OCI-LY7 (cell line): Measurements from ENCODE around the gene TMEM184A. TPM values are rescaled to one million over a fixed set of nuclear protein-coding genes. Genes with fewer than 3 reads are reported as not detected.

ENCODE experiments used
- BruUV-seq: library from RNA; stranded (reverse); fragments of 400-500 nt; replicated peaks from 2 replicates; lab custom pipeline; 2021; lab: Mats Ljungman, UMichigan
- CTCF ChIA-PET: fragments of 300-600 bp; sonication (Branson Sonifier 250); formaldehyde crosslinking; loops from one replicate; lab custom pipeline; 2022; ENCODE audit warnings: antibody characterized with exemption; ENCODE audit not compliant: unreplicated experiment; lab: Charles Lee
- POLR2A ChIA-PET: fragments of 300-600 bp; sonication (Branson Sonifier 250); formaldehyde crosslinking; loops from one replicate; lab custom pipeline; 2022; ENCODE audit warnings: antibody characterized with exemption; lab: Charles Lee
- DNase-seq: peaks from one replicate; pipeline ENCODE4 v3.0.0-alpha.2; 2015; ENCODE audit warnings: low spot score
- H2AFZ ChIP-seq: fragments of 200-600 bp; sonication (generic), shearing (Covaris generic); 2 replicates; pipeline ENCODE4 v1.6.1; 2014; ENCODE audit warnings: mild to moderate bottlenecking, antibody characterized with exemption, low read length, moderate library complexity
- H3K27ac ChIP-seq: fragments of 200-600 bp; sonication (generic); 2 replicates; pipeline ENCODE4 v1.5.1; 2014; ENCODE audit warnings: mixed run types, low read depth, mild to moderate bottlenecking, moderate library complexity, low read length, inconsistent platforms; ENCODE audit not compliant: poor library complexity, severe bottlenecking
- H3K36me3 ChIP-seq: fragments of 200-600 bp; sonication (generic); 2 replicates; pipeline ENCODE4 v1.6.1; 2014; ENCODE audit warnings: mild to moderate bottlenecking, antibody characterized with exemption, low read length, moderate library complexity, mixed read lengths; ENCODE audit not compliant: insufficient read depth
- H3K4me1 ChIP-seq: fragments of 200-600 bp; sonication (generic); 2 replicates; pipeline ENCODE4 v1.5.1; 2014; ENCODE audit warnings: mild to moderate bottlenecking, low read length; ENCODE audit not compliant: insufficient read depth, poor library complexity, severe bottlenecking
- H3K4me2 ChIP-seq: fragments of 200-600 bp; sonication (generic); 2 replicates; pipeline ENCODE4 v1.6.1; 2014; ENCODE audit warnings: mild to moderate bottlenecking, low read length
- H3K4me3 ChIP-seq: fragments of 200-600 bp; sonication (generic); 2 replicates; pipeline ENCODE4 v1.5.1; 2014; ENCODE audit warnings: mild to moderate bottlenecking, low read depth, low read length; ENCODE audit not compliant: poor library complexity, severe bottlenecking
- H3K79me2 ChIP-seq: fragments of 200-600 bp; sonication (generic); 2 replicates; pipeline ENCODE4 v1.6.1; 2016; ENCODE audit warnings: low read depth, mild to moderate bottlenecking, low read length, moderate library complexity, mixed read lengths; ENCODE audit not compliant: insufficient read depth
- H3K9me2 ChIP-seq: fragments of 200-600 bp; sonication (generic); 2 replicates; pipeline ENCODE4 v1.6.1; 2016; ENCODE audit warnings: mild to moderate bottlenecking, low read length, mixed read lengths; ENCODE audit not compliant: insufficient read depth
- H3K9me3 ChIP-seq: fragments of 200-600 bp; sonication (generic); 2 replicates; pipeline ENCODE4 v1.6.1; 2014; ENCODE audit warnings: mild to moderate bottlenecking, mixed run types, low read length, mixed read lengths
- H4K20me1 ChIP-seq: fragments of 200-600 bp; sonication (generic); 2 replicates; pipeline ENCODE4 v1.6.1; 2014; ENCODE audit warnings: mild to moderate bottlenecking, antibody characterized with exemption, low read length, moderate library complexity, mixed read lengths; ENCODE audit not compliant: insufficient read depth
- EZH2phosphoT487 ChIP-seq: fragments of 200-600 bp; sonication (generic); IDR thresholded peaks from 2 replicates; pipeline ENCODE4 v1.6.1; 2018; ENCODE audit warnings: low read depth, borderline replicate concordance, mild to moderate bottlenecking, mixed run types, antibody characterized with exemption, low read length, moderate library complexity, mixed read lengths
- intact Hi-C: fragments of 100-400 bp; cut with micrococcal nuclease; formaldehyde crosslinking; loops from one replicate; pipeline ENCODE4 v1.10.0; 2022; ENCODE audit not compliant: unreplicated experiment
- total RNA-seq, 2 experiments: library from RNA; depleted of rRNA in 1 of 2; stranded (reverse); fragments of >200 nt in 1 of 2; shearing (Covaris generic) in 1 of 2; gene quantifications; 2 replicates each; pipeline ENCODE4 v1.2.3, GENCODE V29; 2014 to 2022
- TF ChIP-seq, protein P1 (sequence below): fragments of 200-600 bp; sonication (generic); conservative IDR thresholded peaks from 2 replicates; pipeline ENCODE4 v1.5.1; 2014; ENCODE audit warnings: mild to moderate bottlenecking, antibody characterized with exemption, low read length, moderate library complexity, mixed read lengths

Gene TMEM184A
- total RNA-seq, 2 experiments from 2014 or later = 0.19 TPM; not detected in 1

GRCh38 chr7:1514407-1514806, 41.6 kb downstream of the TMEM184A start:
- Histone ChIP-seq H3K4me1 (peaks cover 47% of the 10 kb centered on the region), H3K4me2 (no peak overlapping the region), H3K9me3 (no peaks in the 10 kb centered on the region), H3K4me3 (no peak overlapping the region), H3K79me2 (no peaks in the 10 kb centered on the region), H2AFZ (no peak overlapping the region), H3K27ac (no peak overlapping the region), H4K20me1 (no peaks in the 10 kb centered on the region), H3K36me3 (no peaks in the 10 kb centered on the region), H3K9me2 (no peaks in the 10 kb centered on the region)
- TF ChIP-seq, protein P1, sequence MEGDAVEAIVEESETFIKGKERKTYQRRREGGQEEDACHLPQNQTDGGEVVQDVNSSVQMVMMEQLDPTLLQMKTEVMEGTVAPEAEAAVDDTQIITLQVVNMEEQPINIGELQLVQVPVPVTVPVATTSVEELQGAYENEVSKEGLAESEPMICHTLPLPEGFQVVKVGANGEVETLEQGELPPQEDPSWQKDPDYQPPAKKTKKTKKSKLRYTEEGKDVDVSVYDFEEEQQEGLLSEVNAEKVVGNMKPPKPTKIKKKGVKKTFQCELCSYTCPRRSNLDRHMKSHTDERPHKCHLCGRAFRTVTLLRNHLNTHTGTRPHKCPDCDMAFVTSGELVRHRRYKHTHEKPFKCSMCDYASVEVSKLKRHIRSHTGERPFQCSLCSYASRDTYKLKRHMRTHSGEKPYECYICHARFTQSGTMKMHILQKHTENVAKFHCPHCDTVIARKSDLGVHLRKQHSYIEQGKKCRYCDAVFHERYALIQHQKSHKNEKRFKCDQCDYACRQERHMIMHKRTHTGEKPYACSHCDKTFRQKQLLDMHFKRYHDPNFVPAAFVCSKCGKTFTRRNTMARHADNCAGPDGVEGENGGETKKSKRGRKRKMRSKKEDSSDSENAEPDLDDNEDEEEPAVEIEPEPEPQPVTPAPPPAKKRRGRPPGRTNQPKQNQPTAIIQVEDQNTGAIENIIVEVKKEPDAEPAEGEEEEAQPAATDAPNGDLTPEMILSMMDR = no peak
- TF ChIP-seq EZH2phosphoT487 = no peak
- DNase-seq = no peak
- intact Hi-C loops = no loop called here
- POLR2A ChIA-PET = interaction anchor here (0.6 to 2.0 kb wide), 3 partner anchors 9 to 1367 kb away, joined by 3 to 8 read pairs (median 5); no protein-coding TSS in a partner anchor
- no TSS peak for BruUV-seq
- CTCF ChIA-PET = no interaction called here

DNA sequence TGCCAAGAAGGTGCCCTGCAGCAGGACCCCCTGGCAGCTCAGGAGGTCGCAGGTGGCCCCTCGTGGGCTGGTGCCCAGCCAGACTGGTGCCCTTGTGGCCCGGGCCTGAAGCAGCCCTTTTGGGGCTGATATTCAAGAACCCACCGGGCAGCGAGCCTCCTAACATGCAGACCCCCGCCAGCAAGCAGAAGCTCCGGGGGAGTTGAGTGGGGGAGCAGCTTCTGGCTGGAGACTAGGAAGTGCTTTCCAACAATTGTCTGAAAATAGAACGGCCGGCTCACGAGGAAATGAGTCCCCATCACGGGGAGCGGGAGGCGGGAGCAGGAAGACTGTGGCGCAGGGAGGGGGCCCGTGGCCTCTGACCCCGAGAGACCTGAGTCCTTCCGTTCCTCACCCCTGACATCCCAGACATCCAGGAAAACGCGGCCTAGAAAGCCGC, 42.3 kb downstream of the TMEM184A start:
- DNase-seq = no peak
- H3K4me2 ChIP-seq = peak overlapping the region; percentile 46; the same call in 1 of the 2 replicates
- no peaks in the 10 kb centered on the region for H4K20me1 ChIP-seq
- no peaks in the 10 kb centered on the region for H3K9me2 ChIP-seq
- CTCF ChIA-PET = no interaction called here
- H3K9me3 ChIP-seq = no peaks in the 10 kb centered on the region
- POLR2A ChIA-PET = interaction anchor here (0.6 to 2.0 kb wide), 2 partner anchors 8 to 1366 kb away, joined by 5 to 8 read pairs; no protein-coding TSS in a partner anchor
- no peak overlapping the region; the same call in 1 of the 2 replicates for H2AFZ ChIP-seq
- no TSS peak for BruUV-seq
- intact Hi-C loops = no loop called here
- H3K36me3 ChIP-seq = no peaks in the 10 kb centered on the region
- no peak overlapping the region for H3K4me3 ChIP-seq
- no peaks in the 10 kb centered on the region for H3K79me2 ChIP-seq
- TF ChIP-seq, protein P1 = no peak
- peak overlapping the region; percentile 91 for H3K27ac ChIP-seq
- peaks cover 54% of the 10 kb centered on the region for H3K4me1 ChIP-seq

DNA sequence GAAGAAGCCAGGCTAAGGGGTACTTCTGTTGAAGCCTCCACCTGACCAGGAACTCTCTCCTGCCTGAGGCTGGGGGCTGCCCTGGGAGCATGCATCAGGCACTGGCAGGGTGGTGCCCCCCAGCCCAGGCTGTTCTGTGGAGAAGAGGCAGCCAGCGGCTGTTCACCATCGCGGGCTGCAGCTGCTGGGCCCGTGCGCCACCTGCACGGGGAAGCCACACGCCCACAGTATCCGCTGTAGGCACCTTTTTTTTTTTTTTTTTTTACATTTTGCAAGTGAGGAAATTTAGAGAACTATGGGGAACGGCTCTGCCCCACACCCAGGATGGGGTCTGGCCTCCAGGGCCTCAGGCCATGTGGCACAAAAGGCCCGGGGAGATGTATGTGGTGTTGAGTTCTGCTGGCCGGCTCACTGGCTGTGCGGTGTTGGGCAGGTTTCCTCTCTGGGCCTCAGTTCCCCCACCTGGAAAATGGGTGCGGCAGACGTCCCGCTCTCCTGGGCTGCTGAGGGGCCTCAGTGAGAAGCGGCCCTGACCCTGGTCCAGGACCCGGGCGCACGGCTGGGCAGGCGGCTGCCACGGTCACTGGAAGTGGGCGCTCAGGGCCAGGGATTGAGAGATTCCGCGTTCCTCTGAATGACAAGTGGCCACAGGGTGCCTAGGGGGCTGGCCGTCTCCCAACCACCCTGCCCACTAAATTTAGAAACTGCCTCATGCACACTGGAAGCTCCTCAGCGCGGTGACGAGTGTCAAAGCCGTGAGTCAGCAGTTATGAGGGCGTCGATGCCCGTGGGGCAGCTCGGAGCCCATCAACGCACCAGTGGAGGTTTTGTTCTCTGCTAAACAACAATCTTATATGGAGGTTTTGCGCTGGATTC, 43.0 kb downstream of the TMEM184A start:
- peak overlapping the region; percentile 46 for H3K4me2 ChIP-seq
- POLR2A ChIA-PET = no interaction called here

More for the DNA sequence above, 43.0 kb downstream of the TMEM184A start:
- H3K9me3 ChIP-seq = no peaks in the 10 kb centered on the region
- no peak overlapping the region for H3K4me3 ChIP-seq
- H3K27ac ChIP-seq = peak overlapping the region; percentile 91
- H3K36me3 ChIP-seq = no peaks in the 10 kb centered on the region
- TF ChIP-seq, protein P1 = no peak
- TF ChIP-seq EZH2phosphoT487 = no peak
- H3K4me1 ChIP-seq = peaks cover 60% of the 10 kb centered on the region
- peak; percentile 90 for DNase-seq
- intact Hi-C loops = no loop called here
- H4K20me1 ChIP-seq = no peaks in the 10 kb centered on the region
- no TSS peak for BruUV-seq
- CTCF ChIA-PET = no interaction called here
- no peaks in the 10 kb centered on the region for H3K9me2 ChIP-seq
- H2AFZ ChIP-seq = peak overlapping the region; percentile 1; the same call in 1 of the 2 replicates
- no peaks in the 10 kb centered on the region for H3K79me2 ChIP-seq
